ENCODE results near the gene IGF2. TPM values are rescaled to one million over a fixed set of nuclear protein-coding genes. Genes with fewer than 3 reads are reported as not detected.

The IGF2 gene
- total and polyA plus RNA-seq, 2 donors from 2014 or later, result 10.2 to 30.5 TPM

GRCh38 chr11:2088284-2088683, 50.9 kb downstream of the IGF2 start:
- no peak overlapping the region for H3K4me3 ChIP-seq (ENCODE audit: low read length in 3 of 3)
- FAIRE-seq (no peak), DNase-seq (no peak)
- no peak overlapping the region for H3K27ac ChIP-seq (ENCODE audit: low read depth in 2 of 2, low read length in 2 of 2)
- no peaks in the 10 kb centered on the region for H3K4me1 ChIP-seq (ENCODE audit: control insufficient read depth in 2 of 3, insufficient read depth in 2 of 3, low read depth in 1 of 3, low read length in 3 of 3)
- TF ChIP-seq CTCF (IDR thresholded peaks at IDR 0.05; ENCODE audit: borderline replicate concordance, extremely low read depth, insufficient read depth), result no peak
- no peaks in the 10 kb centered on the region for H3K27me3 ChIP-seq (ENCODE audit: control insufficient read depth, insufficient read depth, low read length)
- intact Hi-C loops (cut with DNase I), result no loop called here
- H3K9ac ChIP-seq (ENCODE audit: low read length in 3 of 3), result no peak overlapping the region
- no peaks in the 10 kb centered on the region for H3K36me3 ChIP-seq (ENCODE audit: control insufficient read depth in 2 of 3, insufficient read depth in 3 of 3, low read length in 3 of 3)
- peaks cover 0 to 5% (median 3%) of the 10 kb centered on the region in 3 donors for H3K9me3 ChIP-seq (ENCODE audit: control insufficient read depth in 2 of 3, insufficient read depth in 1 of 3, low read length in 3 of 3)

- H3K27me3 ChIP-seq (ENCODE audit: control insufficient read depth, insufficient read depth, low read length), result no peaks in the 10 kb centered on the region
- DNase-seq, result peak in 1 of 5 donors; percentile 8
- peaks cover 0 to 5% (median 3%) of the 10 kb centered on the region in 3 donors for H3K9me3 ChIP-seq (ENCODE audit: control insufficient read depth in 2 of 3, insufficient read depth in 1 of 3, low read length in 3 of 3)
- no peak overlapping the region for H3K27ac ChIP-seq (ENCODE audit: low read depth in 2 of 2, low read length in 2 of 2)
- H3K4me1 ChIP-seq (ENCODE audit: control insufficient read depth in 2 of 3, insufficient read depth in 2 of 3, low read depth in 1 of 3, low read length in 3 of 3), result no peaks in the 10 kb centered on the region
- intact Hi-C loops (cut with DNase I), result no loop called here
- no peak overlapping the region for H3K4me3 ChIP-seq (ENCODE audit: low read length in 3 of 3)
- H3K36me3 ChIP-seq (ENCODE audit: control insufficient read depth in 2 of 3, insufficient read depth in 3 of 3, low read length in 3 of 3), result no peaks in the 10 kb centered on the region
- no peak overlapping the region for H3K9ac ChIP-seq (ENCODE audit: low read length in 3 of 3)
- no peak for FAIRE-seq
- no peak for TF ChIP-seq CTCF (IDR thresholded peaks at IDR 0.05; ENCODE audit: borderline replicate concordance, extremely low read depth, insufficient read depth)
These were observed 52.7 kb downstream of the IGF2 start for GRCh38 chr11:2086239-2087040.

GRCh38 chr11:2085251-2086066, 53.7 kb downstream of the IGF2 start:
- FAIRE-seq (no peak), DNase-seq (no peak)
- intact Hi-C loops (cut with DNase I), result no loop called here
- no peaks in the 10 kb centered on the region for H3K27me3 ChIP-seq (ENCODE audit: control insufficient read depth, insufficient read depth, low read length)
- no peaks in the 10 kb centered on the region for H3K36me3 ChIP-seq (ENCODE audit: control insufficient read depth in 2 of 3, insufficient read depth in 3 of 3, low read length in 3 of 3)
- H3K9ac ChIP-seq (ENCODE audit: low read length in 3 of 3), result no peak overlapping the region
- H3K27ac ChIP-seq (ENCODE audit: low read depth in 2 of 2, low read length in 2 of 2), result no peak overlapping the region
- H3K4me1 ChIP-seq (ENCODE audit: control insufficient read depth in 2 of 3, insufficient read depth in 2 of 3, low read depth in 1 of 3, low read length in 3 of 3), result no peaks in the 10 kb centered on the region
- no peak overlapping the region for H3K4me3 ChIP-seq (ENCODE audit: low read length in 3 of 3)
- TF ChIP-seq CTCF (IDR thresholded peaks at IDR 0.05; ENCODE audit: borderline replicate concordance, extremely low read depth, insufficient read depth), result no peak
- peaks cover 0 to 5% (median 3%) of the 10 kb centered on the region in 3 donors for H3K9me3 ChIP-seq (ENCODE audit: control insufficient read depth in 2 of 3, insufficient read depth in 1 of 3, low read length in 3 of 3)
